ENCODE data around the gene CLDN11. TPM values are rescaled to one million over a fixed set of nuclear protein-coding genes. Genes with fewer than 3 reads are reported as not detected.

The CLDN11 gene
- polyA plus RNA-seq, 3 donors: 0.11 TPM; not detected in 2

DNA sequence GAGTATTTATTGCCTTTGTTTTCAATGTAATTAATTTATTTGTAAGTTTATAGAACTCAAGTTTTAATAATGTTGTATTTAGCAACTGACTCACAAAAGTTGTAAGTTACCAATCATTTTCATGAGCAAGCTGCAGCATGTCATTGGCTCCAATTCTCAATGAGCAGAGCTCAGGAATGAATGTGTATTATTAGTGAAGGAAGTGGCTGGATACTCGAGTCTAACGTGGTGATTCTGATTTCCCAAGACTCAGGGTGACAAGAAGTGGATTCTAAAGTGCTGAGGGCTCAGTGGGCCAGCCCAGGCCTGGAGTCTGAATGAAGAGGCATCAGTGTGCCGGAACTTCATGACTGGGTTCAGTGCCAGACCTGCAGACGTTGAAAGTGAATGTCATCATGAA, 39.6 kb downstream of the CLDN11 start:
- Histone ChIP-seq H3K4me3 (replicated peaks in 1 of 3; ENCODE audit: low read depth in 2 of 3, low read length in 3 of 3) (no peak overlapping the region), H3K4me2 (replicated peaks; ENCODE audit: extremely low read depth, low read length, poor library complexity, severe bottlenecking) (no peak overlapping the region), H3K27ac (ENCODE audit: low read depth in 1 of 2, low read length in 2 of 2) (no peak overlapping the region), H4K20me1 (ENCODE audit: insufficient read depth, low read length) (no peaks in the 10 kb centered on the region), H2AFZ (ENCODE audit: insufficient read depth, low read depth, low read length, poor library complexity, severe bottlenecking) (no peak overlapping the region), H3K9me3 (replicated peaks in 1 of 2; ENCODE audit: control insufficient read depth in 1 of 2, insufficient read depth in 1 of 2, low read length in 2 of 2) (no peaks in the 10 kb centered on the region), H3K9ac (ENCODE audit: insufficient read depth, low read length, poor library complexity, severe bottlenecking) (no peak overlapping the region), H3K27me3 (ENCODE audit: control insufficient read depth in 2 of 2, insufficient read depth in 2 of 2, low read length in 2 of 2) (peaks cover 0 to 4% of the 10 kb centered on the region in 2 donors), H3K36me3 (replicated peaks in 1 of 2; ENCODE audit: control insufficient read depth in 1 of 2, insufficient read depth in 2 of 2, low read length in 2 of 2) (no peaks in the 10 kb centered on the region), H3K4me1 (ENCODE audit: control insufficient read depth in 1 of 2, insufficient read depth in 2 of 2, low read length in 2 of 2) (no peaks in the 10 kb centered on the region), H3K79me2 (ENCODE audit: insufficient read depth, low read length) (no peaks in the 10 kb centered on the region)
- H3K36me3 Mint-ChIP-seq: no peaks in the 10 kb centered on the region
- no peak overlapping the region for H3K4me3 Mint-ChIP-seq
- H3K9me3 Mint-ChIP-seq: peaks cover 0 to 2% (median 0%) of the 10 kb centered on the region in 7 donors
- intact Hi-C loops (cut with micrococcal nuclease): no loop called here
- WGBS (ENCODE audit: insufficient coverage): 64% methylated on average over 4 of the region's 4 CpGs
- TF ChIP-seq, protein P1, sequence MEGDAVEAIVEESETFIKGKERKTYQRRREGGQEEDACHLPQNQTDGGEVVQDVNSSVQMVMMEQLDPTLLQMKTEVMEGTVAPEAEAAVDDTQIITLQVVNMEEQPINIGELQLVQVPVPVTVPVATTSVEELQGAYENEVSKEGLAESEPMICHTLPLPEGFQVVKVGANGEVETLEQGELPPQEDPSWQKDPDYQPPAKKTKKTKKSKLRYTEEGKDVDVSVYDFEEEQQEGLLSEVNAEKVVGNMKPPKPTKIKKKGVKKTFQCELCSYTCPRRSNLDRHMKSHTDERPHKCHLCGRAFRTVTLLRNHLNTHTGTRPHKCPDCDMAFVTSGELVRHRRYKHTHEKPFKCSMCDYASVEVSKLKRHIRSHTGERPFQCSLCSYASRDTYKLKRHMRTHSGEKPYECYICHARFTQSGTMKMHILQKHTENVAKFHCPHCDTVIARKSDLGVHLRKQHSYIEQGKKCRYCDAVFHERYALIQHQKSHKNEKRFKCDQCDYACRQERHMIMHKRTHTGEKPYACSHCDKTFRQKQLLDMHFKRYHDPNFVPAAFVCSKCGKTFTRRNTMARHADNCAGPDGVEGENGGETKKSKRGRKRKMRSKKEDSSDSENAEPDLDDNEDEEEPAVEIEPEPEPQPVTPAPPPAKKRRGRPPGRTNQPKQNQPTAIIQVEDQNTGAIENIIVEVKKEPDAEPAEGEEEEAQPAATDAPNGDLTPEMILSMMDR (IDR thresholded peaks at IDR 0.05): no peak
- H3K27me3 Mint-ChIP-seq (ENCODE audit: low read depth in 3 of 3): peaks cover 1 to 10% (median 5%) of the 10 kb centered on the region in 3 donors
- no peak overlapping the region for H3K27ac Mint-ChIP-seq
- no peak for DNase-seq
- no peaks in the 10 kb centered on the region for H3K4me1 Mint-ChIP-seq

DNA sequence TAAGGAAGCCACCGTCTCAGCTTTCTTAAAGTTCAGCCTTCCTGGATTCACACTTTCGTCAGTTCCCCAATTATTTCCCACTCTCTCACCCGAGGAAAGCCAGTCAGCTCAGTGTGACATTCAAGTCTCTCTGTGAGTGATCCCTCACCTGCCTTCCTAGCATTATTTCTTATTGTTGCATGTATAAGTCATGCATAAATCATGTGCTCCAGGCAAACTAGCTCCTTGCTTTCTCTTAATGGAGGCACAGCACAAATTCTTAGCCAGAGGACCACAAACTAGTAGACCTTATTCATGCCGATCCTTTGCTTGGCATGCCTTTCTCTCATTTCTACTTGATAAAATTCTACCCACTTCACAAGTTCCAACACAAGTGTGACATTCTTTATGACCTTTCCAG, 44.3 kb downstream of the CLDN11 start:
- H3K9ac ChIP-seq (ENCODE audit: insufficient read depth, low read length, poor library complexity, severe bottlenecking): no peak overlapping the region
- intact Hi-C loops (cut with micrococcal nuclease): no loop called here

More for the DNA sequence above, 44.3 kb downstream of the CLDN11 start:
- Histone ChIP-seq H3K79me2 (ENCODE audit: insufficient read depth, low read length) (no peaks in the 10 kb centered on the region), H2AFZ (ENCODE audit: insufficient read depth, low read depth, low read length, poor library complexity, severe bottlenecking) (no peak overlapping the region), H3K9me3 (replicated peaks in 1 of 2; ENCODE audit: control insufficient read depth in 1 of 2, insufficient read depth in 1 of 2, low read length in 2 of 2) (no peaks in the 10 kb centered on the region), H4K20me1 (ENCODE audit: insufficient read depth, low read length) (no peaks in the 10 kb centered on the region), H3K4me2 (replicated peaks; ENCODE audit: extremely low read depth, low read length, poor library complexity, severe bottlenecking) (no peak overlapping the region), H3K4me1 (ENCODE audit: control insufficient read depth in 1 of 2, insufficient read depth in 2 of 2, low read length in 2 of 2) (no peaks in the 10 kb centered on the region), H3K4me3 (replicated peaks in 1 of 3; ENCODE audit: low read depth in 2 of 3, low read length in 3 of 3) (no peak overlapping the region), H3K36me3 (replicated peaks in 1 of 2; ENCODE audit: control insufficient read depth in 1 of 2, insufficient read depth in 2 of 2, low read length in 2 of 2) (no peaks in the 10 kb centered on the region), H3K27ac (ENCODE audit: low read depth in 1 of 2, low read length in 2 of 2) (no peak overlapping the region), H3K27me3 (ENCODE audit: control insufficient read depth in 2 of 2, insufficient read depth in 2 of 2, low read length in 2 of 2) (peaks cover 0 to 3% of the 10 kb centered on the region in 2 donors)
- WGBS (ENCODE audit: insufficient coverage): 91% methylated on average over 1 of the region's 4 CpGs
- H3K27ac Mint-ChIP-seq: no peak overlapping the region
- H3K36me3 Mint-ChIP-seq: no peaks in the 10 kb centered on the region
- H3K27me3 Mint-ChIP-seq (ENCODE audit: low read depth in 3 of 3): peaks cover 3 to 10% (median 4%) of the 10 kb centered on the region in 3 donors
- H3K4me3 Mint-ChIP-seq: no peak overlapping the region
- no peaks in the 10 kb centered on the region for H3K4me1 Mint-ChIP-seq
- TF ChIP-seq, protein P1 (IDR thresholded peaks at IDR 0.05): no peak
- peaks cover 0 to 2% (median 0%) of the 10 kb centered on the region in 7 donors for H3K9me3 Mint-ChIP-seq
- no peak for DNase-seq
